ENCODE data around the gene MAD1L1. TPM values are rescaled to one million over a fixed set of nuclear protein-coding genes. Genes with fewer than 3 reads are reported as not detected.

The MAD1L1 gene
- total RNA-seq, 4 donors from 2014 or later: 22.3 to 56.6 (median 35.0) TPM

DNA sequence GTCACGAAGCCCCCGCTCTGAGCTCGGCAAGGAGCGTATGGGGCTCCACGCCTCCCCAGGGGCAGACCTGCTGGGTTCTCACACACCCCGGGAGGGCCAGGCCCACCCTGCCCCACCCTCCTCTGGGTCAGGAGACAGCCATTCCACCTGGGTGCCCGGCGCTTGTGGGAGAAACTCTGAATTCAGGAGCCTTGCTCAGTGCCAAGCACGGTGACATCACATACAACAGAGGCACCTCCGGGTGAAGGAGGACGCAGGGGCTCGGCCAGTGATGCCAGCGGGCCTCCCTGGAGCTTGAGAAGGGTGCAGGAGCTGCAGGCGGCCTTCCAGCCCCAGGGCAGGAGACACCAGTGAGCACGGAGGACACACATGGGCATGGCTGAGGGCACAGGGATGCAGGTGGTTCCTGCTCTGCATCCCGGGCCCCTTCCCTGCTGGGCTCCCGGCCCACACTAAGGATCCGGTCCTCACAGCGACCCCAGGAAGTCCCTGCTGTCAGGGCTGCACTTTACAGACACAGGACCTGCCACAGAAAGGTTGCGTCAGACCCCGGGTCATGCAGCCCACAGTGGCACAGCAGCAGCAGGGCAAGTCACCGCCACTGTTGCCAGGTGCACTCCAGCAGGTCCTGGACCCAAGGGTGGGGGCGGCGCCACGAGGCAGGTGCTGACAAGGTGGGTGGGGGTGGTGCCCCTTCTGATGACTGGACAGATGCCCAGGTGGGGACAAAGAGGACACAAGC lies 108.0 kb downstream of the MAD1L1 start:
- H3K27ac ChIP-seq: no peak overlapping the region
- no peaks in the 10 kb centered on the region for H3K27me3 ChIP-seq
- no peaks in the 10 kb centered on the region for H3K9me3 ChIP-seq
- H3K4me1 ChIP-seq: peaks cover 0 to 6% (median 0%) of the 10 kb centered on the region in 3 donors
- no CpG with 5 or more reads among the region's 25 CpGs for WGBS, 2 donors (ENCODE audit: low coverage in 1 of 2)
- TF ChIP-seq, protein P1, sequence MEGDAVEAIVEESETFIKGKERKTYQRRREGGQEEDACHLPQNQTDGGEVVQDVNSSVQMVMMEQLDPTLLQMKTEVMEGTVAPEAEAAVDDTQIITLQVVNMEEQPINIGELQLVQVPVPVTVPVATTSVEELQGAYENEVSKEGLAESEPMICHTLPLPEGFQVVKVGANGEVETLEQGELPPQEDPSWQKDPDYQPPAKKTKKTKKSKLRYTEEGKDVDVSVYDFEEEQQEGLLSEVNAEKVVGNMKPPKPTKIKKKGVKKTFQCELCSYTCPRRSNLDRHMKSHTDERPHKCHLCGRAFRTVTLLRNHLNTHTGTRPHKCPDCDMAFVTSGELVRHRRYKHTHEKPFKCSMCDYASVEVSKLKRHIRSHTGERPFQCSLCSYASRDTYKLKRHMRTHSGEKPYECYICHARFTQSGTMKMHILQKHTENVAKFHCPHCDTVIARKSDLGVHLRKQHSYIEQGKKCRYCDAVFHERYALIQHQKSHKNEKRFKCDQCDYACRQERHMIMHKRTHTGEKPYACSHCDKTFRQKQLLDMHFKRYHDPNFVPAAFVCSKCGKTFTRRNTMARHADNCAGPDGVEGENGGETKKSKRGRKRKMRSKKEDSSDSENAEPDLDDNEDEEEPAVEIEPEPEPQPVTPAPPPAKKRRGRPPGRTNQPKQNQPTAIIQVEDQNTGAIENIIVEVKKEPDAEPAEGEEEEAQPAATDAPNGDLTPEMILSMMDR (IDR thresholded peaks at IDR 0.05): no peak
- TF ChIP-seq EP300 (IDR thresholded peaks at IDR 0.05) (no peak), POLR2AphosphoS5 (IDR thresholded peaks at IDR 0.05) (no peak), POLR2A (IDR thresholded peaks at IDR 0.05) (no peak)
- no peak overlapping the region for H3K4me3 ChIP-seq
- ATAC-seq: no peak
- peaks cover 0 to 51% of the 10 kb centered on the region in 2 donors for H3K36me3 ChIP-seq

- no peaks in the 10 kb centered on the region for H3K27me3 ChIP-seq
- H3K4me3 ChIP-seq: no peak overlapping the region
- no peak for ATAC-seq
- H3K27ac ChIP-seq: no peak overlapping the region
- H3K4me1 ChIP-seq: peaks cover 0 to 6% (median 0%) of the 10 kb centered on the region in 3 donors
- TF ChIP-seq, protein P1 (IDR thresholded peaks at IDR 0.05): no peak
- TF ChIP-seq POLR2AphosphoS5 (IDR thresholded peaks at IDR 0.05) (no peak), POLR2A (IDR thresholded peaks at IDR 0.05) (no peak), EP300 (IDR thresholded peaks at IDR 0.05) (no peak)
- H3K36me3 ChIP-seq: peaks cover 0 to 51% of the 10 kb centered on the region in 2 donors
- WGBS, 2 donors (ENCODE audit: low coverage in 1 of 2): 92% methylated on average over 3 of the region's 14 CpGs; no CpG with 5 or more reads in 1 of the 2 donors
- no peaks in the 10 kb centered on the region for H3K9me3 ChIP-seq
These were observed 108.8 kb downstream of the MAD1L1 start for GRCh38 chr7:2123916-2124315.

- no peaks in the 10 kb centered on the region for H3K9me3 ChIP-seq
- H3K4me1 ChIP-seq: peaks cover 0 to 6% (median 0%) of the 10 kb centered on the region in 3 donors
- TF ChIP-seq POLR2A (IDR thresholded peaks at IDR 0.05): no peak
- no peak for TF ChIP-seq POLR2AphosphoS5 (IDR thresholded peaks at IDR 0.05)
- TF ChIP-seq EP300 (IDR thresholded peaks at IDR 0.05): no peak
- TF ChIP-seq, protein P1 (IDR thresholded peaks at IDR 0.05): no peak
- H3K4me3 ChIP-seq: no peak overlapping the region
- no peak for ATAC-seq
- no peak overlapping the region for H3K27ac ChIP-seq
- 92 to 95% methylated on average over 4 to 11 of the region's 25 CpGs for WGBS, 2 donors (ENCODE audit: low coverage in 1 of 2)
- peaks cover 0 to 47% of the 10 kb centered on the region in 2 donors for H3K36me3 ChIP-seq
- no peaks in the 10 kb centered on the region for H3K27me3 ChIP-seq
These were observed 109.4 kb downstream of the MAD1L1 start for GRCh38 chr7:2123360-2123759.

GRCh38 chr7:2122651-2123050 lies 110.1 kb downstream of the MAD1L1 start:
- no peak overlapping the region for H3K27ac ChIP-seq
- H3K9me3 ChIP-seq: no peaks in the 10 kb centered on the region
- H3K4me3 ChIP-seq: no peak overlapping the region
- TF ChIP-seq EP300 (IDR thresholded peaks at IDR 0.05) (no peak), POLR2A (IDR thresholded peaks at IDR 0.05) (no peak), POLR2AphosphoS5 (IDR thresholded peaks at IDR 0.05) (no peak)
- TF ChIP-seq, protein P1 (IDR thresholded peaks at IDR 0.05): no peak
- H3K27me3 ChIP-seq: no peaks in the 10 kb centered on the region
- 95 to 100% methylated on average over 1 to 3 of the region's 16 CpGs for WGBS, 2 donors (ENCODE audit: low coverage in 1 of 2)
- H3K4me1 ChIP-seq: peaks cover 0 to 10% (median 0%) of the 10 kb centered on the region in 3 donors
- H3K36me3 ChIP-seq: peaks cover 0 to 46% of the 10 kb centered on the region in 2 donors
- ATAC-seq: no peak
